Glomerular visceral epithelial cell (primary cell): ENCODE results near the gene PPP2R3B.
"Not testable (repeated sequence)": the region's sequence is repeated elsewhere in the genome, so short reads cannot be mapped to it uniquely, and the experiment has no call there.

Experiments
- DNase-seq: peaks from one replicate; pipeline ENCODE4 v3.0.0-alpha.2; 2016; ENCODE audit errors: extremely low spot score

The PPP2R3B gene

DNA sequence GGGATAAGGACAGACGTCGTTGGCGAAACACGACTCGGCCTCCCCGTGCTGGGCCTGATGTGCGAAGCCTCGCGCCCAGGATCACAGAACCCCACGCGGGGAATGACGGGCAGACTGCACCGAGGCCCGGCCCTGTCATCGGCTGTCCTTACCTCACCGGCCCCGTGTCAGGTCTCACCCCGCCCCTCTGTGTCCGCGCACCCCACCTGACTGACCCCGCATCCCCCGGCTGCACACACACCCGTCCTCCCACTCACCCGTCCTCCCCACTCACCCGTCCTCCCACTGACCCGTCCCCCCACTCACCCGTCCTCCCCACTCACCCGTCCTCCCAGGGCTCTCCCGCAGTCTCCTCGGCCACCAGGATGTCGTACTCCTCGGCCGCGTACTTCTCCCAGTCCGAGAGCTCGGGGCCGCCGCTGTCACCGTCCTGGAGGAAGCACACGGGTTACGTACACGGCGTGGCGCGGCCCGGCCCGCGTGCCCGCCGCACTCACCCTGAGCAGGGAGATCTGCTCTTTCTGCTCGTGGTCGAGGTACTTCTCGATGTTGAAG lies 48.3 kb downstream of the PPP2R3B start:
- DNase-seq, result no peak

DNA sequence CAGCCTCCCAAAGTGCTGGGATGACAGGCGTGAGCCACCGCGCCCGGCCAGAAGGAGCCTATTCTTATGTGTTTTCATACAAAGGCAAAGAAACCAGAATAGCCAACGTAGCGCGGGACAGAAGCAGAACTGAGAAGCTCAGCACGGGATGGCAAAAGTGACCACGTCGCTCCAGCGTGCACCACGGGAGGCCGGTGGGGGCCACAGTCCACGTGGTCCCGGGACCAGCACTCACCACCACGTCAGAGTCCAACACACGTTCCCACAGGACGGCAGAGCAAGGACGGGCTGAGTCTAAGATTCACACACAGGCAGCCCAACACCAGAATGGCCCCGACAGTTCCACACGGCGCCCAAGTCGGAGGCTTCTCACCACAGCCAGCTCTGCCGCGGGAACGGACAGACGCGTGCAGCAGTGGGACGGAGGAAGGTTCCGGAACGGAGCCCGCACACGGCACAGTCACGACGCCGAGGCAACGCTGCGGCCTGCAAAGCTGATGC lies 49.3 kb downstream of the PPP2R3B start:
- no peak for DNase-seq

- no peak for DNase-seq
Measured at GRCh38 chrX:336227-336626, 50.5 kb downstream of the PPP2R3B start.

DNA sequence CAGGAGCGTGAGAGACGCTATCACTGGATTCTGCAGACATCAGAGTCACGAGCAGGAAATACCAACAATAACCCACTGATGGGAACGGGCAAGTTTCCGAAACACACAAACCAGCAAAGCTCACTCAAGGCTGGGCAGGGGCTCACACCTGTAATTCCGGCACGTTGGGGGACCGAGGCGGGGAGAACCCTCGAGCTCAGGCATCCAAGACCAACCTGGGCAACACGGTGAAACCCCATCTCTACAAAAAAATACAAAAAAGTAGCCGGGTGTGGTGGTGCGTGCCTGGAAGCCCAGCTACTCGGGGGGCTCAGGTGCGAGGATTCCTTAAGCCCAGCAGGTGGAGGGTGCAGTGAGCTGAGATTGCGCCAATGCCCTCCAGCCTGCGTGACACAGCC lies 51.0 kb downstream of the PPP2R3B start:
- no peak for DNase-seq

- DNase-seq, result no peak
Measured at GRCh38 chrX:334971-335757, 51.5 kb downstream of the PPP2R3B start.

- DNase-seq, result no peak
Measured at GRCh38 chrX:334331-334891, 52.3 kb downstream of the PPP2R3B start.

DNA sequence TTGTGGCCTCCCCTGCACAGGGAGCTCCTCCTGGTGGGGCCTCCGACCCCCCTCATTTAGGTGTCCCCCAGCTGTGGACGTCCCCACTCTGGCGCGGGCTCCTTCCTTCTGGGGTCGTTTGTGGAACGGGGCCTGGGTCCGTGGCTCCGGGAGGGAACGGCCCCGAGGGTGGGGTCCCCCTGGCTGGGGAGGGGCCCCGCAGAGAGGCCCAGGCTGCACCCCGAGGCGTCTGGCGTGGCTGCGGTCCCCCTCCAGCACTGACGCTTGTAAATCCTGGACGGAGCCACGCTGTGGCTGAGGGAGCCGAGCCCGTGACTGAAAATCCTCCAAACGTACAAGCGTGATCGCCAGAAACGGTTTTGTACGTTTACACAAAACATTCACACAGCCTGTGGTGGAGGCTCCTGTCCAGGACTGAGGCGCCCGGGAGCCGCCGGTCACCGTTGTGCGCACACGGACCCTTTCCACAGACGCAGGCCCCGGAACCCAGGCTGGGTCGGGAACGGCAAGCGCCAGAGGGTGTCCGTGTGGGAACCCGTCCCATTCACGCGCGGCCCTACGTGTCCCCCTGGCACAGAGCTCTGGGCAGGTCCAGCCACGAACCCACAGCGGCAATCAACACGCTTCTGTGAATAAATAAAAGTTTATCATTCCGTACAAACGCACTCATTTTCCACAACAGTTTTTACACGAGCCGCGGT lies 52.9 kb downstream of the PPP2R3B start:
- DNase-seq, result no peak

- DNase-seq, result no peak
Measured at GRCh38 chrX:332916-333610, 53.6 kb downstream of the PPP2R3B start.

- no peak for DNase-seq
Measured at GRCh38 chrX:332496-332860, 54.2 kb downstream of the PPP2R3B start.

GRCh38 chrX:331825-332495 lies 54.7 kb downstream of the PPP2R3B start:
- no peak for DNase-seq

- no peak for DNase-seq
Measured at GRCh38 chrX:331151-331824, 55.4 kb downstream of the PPP2R3B start.

GRCh38 chrX:330726-331150 lies 56.0 kb downstream of the PPP2R3B start:
- no peak for DNase-seq

DNA sequence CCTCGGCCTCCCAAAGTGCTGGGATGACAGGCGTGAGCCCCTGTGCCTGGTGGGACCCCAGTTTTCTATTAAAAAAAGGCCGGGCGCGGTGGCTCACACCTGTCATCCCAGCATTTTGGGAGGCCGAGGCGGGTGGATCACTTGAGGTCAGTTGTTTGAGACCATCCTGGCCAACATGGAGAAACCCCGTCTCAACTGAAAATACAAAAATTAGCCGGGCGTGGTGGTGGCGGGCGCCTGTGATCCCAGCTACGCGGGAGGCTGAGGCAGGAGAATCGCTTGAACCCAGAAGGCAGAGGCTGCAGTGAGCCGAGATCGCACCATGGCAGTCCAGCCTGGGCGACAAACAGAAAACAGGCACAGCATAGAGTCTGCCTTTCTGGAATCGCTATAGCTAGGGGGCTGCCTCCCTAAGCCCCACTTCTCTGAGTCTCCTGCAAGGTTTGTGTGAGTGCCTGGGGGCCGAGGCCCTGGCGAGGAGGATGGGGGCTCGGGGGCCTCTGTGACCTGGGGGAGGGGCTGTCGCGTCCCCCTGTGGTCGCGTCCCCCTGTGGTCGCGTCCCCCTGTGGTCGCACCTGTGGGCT lies 56.5 kb downstream of the PPP2R3B start:
- DNase-seq, result not testable (repeated sequence)

DNA sequence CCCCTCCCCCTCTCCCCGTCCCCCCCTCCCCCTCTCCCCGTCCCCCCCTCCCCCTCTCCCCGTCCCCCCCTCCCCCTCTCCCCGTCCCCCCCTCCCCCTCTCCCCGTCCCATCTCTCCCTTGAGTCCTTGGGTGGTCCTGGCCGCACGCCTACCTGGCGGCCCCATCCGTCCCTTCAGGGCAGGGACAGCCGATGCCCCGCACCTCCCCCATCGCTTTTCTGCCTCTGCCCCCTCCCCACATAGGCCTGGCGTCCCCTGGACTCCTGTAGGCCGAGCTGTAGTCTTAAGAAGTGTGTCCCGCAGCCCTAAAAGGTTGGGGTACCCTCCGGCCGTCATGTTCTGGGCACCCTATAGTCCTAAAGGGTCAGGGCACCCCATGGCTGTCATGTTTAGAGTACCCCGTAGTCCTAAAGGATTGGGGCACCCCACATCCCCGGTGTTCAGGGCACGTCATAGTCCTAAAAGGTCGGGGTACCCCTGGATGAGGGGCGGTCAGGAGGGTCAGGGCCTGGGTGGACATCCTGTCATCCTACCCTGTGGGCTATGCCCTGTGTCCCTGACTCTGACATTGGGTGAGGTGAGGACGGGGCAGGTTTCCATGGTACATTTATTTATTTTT lies 57.3 kb downstream of the PPP2R3B start:
- no peak for DNase-seq

GRCh38 chrX:327660-328126 lies 59.0 kb downstream of the PPP2R3B start:
- no peak for DNase-seq

DNA sequence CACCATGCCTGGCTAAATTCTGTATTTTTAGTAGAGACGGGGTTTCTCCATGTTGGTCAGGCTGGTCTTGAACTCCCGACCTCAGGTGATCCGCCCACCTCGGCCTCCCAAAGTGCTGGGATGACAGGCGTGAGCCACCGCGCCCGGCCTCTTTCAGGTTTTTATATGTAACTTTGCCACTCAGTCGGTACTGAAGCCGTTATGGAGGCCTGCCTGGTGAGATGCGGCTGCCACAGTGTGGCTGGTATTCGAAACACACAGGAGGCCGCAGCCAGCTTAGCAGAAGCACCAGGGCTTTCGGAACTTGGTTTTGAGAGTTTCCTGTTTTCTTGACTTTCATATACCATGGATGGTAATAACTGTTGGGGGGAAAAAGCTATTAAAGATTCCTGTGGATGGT lies 62.0 kb downstream of the PPP2R3B start:
- DNase-seq, result not testable (repeated sequence)

- DNase-seq, result peak; percentile 44
Measured at GRCh38 chrX:323721-324628, 62.7 kb downstream of the PPP2R3B start.

GRCh38 chrX:320126-320783 lies 66.5 kb downstream of the PPP2R3B start:
- DNase-seq, result no peak
